NCI-H1436 treated with DMSO at 0.1 percent for 48 hours (cell line): ENCODE data around the gene OTOA.
"Not testable (repeated sequence)": the region's sequence is repeated elsewhere in the genome, so short reads cannot be mapped to it uniquely, and the experiment has no call there.

Experiments
- DNase-seq: peaks from one replicate; lab custom pipeline; 2025; lab: John Stamatoyannopoulos, UW

OTOA gene

DNA sequence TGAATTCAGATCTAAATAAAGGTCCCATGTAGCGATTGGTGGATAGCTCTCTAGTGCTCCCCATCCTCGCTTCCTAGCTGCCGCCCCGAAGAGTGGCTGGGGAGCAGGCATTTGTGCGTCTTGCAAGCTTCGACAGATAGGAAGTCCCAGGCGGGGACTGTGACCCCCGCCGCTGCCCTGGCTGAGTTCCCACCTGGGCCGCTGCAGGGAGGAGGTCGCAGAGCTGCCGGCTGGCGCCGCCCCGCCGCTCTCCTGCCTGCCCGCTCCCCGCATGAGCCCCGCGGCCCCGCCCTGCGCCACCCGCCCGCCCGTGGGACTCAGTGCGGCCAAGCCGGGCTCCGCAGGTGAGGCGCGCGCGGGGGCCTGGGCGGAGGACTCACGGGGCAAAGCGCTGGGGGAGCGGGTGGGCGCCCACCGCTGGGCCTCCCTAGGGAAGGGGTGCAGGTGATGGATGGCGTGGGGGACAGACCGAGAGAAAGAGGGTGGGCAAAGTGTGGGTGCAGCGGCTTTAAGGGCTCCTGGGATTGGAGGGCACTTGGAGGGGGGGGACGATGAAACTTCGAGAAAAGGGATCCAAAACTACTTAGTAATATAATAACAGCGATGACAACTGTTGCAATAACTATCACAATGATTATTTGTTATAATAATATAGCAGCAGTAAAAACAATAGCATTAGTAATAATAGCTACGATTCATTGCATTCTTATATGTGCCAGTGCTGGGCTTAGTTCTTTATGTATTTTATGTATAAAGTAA is at the start of gene OTOA:
OTOA (plus strand) TSS at position 80 of the 759 bp plus-strand sequence. CDS start 14,547 bp downstream, outside the sequence.
- DNase-seq = no peak

DNA sequence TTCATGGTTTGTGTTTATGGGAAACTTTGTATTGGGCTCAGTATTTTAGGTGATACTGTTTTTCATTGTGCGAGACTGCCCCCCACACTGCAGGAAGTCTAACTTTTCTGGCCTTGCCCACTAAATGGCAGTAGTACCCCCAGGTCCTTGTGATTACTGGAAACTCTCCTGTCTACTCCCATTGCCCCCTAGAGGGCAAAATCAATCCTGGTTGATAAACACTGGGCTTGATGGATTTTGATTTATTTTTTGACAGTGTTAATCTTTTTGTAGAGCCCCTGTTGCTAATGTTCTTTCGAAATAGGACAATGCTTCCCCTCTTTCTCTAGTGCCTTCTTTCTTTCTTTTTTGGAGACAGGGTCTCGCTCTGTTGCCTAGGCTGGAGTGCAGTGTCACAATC is 48.9 kb upstream of the OTOA start:
- no peak for DNase-seq

DNA sequence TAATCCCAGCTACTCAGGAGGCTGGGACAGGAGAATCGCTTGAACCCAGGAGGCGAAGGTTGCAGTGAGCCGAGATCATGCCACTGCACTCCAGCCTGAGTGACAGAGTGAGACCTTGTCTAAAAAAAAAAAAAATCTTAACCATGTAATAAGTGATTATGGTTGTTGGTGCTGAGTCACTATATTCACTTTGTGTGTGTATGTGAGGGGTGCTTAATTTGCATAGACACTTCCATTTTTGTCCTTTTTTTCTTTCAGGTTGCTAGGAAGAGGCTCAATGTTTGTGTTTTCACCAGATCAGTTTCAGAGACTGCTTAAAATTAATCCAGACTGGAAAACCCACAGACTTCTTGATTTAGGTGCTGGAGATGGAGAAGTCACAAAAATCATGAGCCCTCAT is 46.2 kb upstream of the OTOA start:
- DNase-seq = no peak

DNA sequence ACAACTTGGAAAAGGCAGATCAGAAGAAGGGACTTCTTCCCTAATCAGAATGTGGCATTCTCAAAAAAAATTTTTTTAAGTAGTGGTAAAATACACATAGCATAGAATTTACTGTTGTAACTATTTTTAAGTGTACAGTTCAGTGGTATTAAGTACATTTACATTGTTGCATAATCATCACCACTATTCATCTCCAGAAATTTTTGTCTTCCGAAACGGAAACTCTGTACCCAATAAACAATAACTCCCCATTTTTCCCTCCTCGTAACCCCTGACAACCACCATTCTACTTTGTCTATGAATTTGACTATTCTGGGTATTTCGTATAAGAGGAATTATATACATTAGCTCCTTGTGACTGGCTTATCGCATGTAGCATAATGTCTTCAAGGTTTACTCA is 45.5 kb upstream of the OTOA start:
- DNase-seq = no peak

DNA sequence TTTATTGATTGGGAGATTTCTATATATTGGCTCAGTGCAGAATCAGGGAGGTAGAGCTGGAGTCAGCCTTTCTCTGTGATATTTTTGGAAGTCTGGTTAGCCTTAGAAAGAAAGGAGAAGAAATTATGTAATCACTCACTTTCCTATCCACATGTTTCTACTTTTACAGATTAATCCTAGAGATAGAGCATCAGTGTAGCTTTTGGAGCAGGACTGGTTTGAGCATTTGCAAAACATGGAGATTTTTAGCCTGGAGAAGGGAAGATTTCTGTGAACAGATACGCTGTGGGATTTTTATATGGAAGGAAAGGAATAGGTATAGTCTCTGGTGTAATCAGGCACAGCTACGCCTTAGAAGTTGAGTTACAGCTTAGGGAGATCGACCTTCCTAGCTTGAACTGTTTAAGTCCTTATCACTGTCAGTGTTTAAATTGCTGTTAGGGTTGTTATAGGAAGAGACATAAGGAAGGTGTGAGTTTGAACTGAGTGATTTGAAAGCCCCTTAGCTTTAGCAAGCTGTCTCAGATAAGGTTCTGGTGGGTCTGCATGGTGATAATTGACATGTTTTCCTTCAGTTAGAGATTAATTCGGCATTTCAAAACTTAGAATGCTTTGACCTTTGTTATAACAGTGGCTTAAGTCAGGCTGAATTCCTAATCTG is 43.9 kb upstream of the OTOA start:
- no peak for DNase-seq

DNA sequence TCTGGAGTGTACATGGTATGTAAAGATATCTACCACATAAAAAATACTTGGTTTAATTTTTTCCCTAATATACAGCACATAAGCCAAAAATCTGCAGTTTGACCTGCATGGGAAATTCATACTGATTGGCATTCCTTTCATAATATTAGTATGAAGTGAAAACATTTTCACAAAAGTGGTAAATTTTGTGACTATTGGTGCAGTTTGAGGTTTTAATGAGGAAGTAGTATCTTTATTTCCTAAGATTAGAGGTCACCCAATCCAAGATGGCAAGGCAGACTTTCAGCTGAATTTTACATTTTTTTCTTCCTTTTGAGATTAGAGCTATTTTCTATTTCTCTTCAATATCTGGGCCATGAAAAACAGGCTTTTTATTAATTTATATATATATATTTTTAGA is 43.2 kb upstream of the OTOA start:
- DNase-seq = no peak

DNA sequence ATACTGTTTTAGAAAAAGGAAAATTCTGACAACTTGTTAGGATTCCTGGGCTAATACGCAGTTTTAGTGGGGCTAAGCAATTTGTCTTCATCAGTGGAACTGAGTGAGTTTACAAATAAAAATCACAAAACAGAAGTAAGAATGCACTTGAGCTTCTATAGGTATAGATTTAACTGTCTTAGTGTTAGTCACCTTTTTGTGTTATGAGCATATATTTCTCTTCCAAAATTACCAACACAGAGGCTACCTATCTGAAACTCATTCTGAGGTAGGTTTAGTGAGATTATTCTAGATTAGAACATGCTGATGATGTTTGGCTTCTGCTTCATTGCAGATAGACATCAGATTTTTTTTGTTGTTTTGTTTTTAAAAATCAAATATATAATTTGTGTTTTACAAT is 41.2 kb upstream of the OTOA start:
- DNase-seq = no peak

DNA sequence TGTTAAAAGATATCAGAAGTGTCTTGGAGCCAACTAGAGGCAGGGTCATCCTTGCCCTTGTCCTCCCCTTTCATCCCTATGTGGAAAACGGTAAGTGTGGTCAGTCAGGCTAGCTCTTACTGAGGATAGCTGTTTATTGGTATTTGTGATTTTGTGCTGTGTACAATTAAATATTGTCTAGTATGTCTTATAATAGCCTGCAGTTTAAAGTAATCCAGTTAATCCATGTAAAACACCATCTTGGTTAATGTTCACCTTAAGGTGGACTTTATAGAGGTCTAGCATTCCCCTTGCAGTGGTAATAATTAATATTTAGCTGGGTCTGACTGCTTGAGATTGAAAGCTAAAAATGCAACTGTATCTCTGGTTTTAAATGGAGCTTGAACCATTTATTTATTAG is 38.7 kb upstream of the OTOA start:
- DNase-seq = no peak

DNA sequence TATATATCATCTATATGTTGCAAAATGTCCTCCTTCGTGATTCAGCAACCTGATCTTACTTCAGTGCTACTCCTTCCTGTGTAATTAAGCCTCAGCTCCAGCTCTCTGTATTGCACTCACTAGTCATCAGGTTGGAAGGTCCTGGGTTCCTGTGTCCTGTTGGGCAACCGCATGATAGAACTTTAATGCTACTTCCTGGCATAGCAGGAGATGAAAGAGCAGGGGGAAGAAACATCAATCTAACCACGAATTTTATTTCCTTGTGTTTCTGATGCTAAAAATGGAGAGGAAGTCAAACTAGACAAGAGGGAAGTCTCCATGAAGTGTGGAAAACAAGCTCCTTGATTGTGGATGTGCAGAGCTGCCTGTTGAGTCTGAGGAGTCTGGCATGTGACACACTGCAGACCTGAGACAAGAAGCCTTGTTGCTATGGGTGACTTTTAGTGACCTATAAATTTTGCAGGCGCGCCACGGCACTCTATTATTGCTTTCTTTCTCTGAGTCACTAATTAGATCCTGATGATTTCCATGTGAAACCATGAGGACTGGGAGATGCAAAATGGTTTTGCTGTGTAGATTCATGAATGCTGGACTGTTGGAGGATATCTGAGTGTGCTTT is 37.0 kb upstream of the OTOA start:
- no peak for DNase-seq

DNA sequence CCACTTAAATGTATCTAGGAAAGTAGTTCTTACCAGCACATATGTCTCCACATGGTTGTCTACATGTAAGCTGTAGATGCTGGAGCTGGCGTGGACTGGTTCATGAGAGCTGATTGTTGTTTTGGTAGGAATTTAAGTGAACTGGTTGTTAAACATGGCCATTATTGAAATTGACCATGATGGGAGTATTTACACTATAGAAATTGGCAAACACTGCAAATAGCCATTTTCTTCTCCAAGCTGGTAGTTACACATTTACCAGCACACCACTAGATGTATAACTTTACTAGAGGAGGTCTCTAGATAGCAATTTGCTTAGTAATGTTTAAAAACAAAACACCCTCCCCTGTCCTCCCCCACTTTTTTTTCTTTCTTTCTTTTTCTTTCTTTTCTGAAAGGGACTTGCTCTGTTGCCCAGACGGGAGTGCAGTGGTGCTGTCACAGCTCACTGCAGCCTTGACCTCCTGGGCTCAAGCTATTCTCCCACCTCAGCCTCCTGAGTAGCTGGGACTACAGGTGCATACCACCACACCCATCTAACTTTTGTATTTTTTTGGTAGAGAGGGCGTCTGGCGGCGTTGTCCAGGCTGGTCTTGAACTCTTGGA is 35.5 kb upstream of the OTOA start:
- no peak for DNase-seq

DNA sequence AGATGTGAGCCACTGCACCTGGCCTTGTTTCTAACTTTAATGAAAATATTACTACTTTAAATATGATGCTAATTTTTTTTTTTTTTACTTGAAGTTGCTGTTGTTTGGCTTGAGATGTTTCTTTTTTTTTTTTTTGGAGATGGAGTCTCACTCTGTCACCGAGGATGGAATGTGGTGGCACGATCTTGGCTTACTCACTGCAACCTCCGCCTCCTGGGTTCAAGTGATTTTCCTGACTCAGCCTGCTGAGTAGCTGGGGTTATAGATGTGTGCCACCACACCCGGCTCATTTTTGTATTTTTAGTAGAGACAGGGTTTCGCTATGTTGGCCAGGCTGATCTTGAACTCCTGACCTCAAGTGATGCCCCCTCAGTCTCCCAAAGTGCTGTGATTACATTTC is 35.0 kb upstream of the OTOA start:
- no peak for DNase-seq

DNA sequence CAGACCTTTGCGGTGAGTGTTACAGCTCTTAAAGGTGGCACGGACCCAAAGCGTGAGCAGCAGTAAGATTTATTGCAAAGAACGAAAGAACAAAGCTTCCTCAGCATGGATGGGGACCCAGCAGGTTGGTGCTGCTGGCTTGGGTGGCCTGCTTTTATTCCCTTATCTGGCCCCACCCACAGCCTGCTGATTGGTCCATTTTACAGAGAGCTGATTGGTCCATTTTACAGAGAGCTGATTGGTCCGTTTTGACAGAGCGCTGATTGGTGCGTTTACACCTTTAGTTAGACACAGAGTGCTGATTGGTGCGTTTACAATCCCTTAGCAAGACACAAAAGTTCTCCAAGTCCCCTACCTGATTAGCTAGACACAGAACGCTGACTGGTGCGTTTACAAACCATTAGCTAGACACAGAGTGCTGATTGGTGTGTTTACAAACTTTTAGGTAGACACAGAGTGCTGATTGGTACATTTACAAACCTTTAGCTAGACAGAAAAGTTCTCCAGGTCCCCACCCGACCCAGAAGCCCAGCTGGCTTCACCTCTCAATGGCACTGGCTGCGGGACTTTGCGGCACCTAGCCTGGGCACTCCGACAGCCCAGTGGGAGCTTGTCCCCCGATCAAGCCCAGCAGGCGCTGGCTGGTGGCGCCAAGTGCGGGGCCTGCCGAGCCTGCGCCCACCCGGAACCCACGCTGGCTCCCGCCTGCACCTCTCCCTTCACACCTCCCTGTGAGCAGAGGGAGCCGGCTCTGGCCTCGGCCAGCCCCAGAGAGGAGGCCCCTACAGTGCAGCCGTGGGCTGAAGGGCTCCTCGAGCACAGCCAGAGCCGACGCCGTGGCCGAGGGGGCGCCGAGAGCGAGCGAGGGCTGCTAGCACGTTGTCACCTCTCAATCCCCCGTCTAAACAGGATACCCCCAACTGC is 33.9 kb upstream of the OTOA start:
- DNase-seq = not testable (repeated sequence)

DNA sequence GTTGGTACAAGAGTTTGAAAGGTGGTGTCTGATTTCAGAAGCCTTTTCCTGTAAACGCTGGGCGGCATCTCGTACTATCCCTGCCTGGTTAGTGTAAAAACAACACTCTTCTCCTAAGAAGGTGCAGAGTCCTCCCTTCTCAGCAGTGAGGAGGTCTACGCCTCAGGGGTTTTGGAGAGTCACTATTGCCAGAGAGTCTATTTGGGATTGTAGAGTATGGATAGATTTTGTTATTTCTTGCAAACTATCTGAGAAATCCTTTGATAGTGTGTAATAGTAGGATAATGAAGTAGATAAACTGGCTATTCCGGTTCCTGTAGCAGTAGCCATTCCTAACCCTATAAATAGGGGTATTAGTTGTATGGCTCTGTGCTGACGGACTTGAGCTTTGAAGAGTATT is 32.9 kb upstream of the OTOA start:
- not testable (repeated sequence) for DNase-seq

DNA sequence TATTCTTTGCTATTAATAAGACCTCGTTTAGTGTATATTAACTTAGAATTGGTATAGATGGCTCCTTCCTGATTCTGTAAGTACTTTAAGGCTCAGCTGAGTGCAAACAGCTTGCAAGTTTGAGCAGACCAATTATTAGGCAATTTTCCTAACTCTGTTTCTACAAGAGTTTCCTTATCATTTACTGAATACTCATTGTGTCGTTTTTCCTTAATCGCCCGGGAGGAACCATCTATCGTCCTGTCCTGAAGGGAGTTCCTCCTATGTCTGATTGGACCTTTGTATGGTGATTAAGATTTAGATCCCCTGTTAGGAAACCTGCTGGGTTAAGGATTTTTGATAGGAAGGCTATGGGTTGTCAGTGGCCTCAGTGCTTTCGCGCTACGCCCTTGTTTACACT is 32.4 kb upstream of the OTOA start:
- not testable (repeated sequence) for DNase-seq

DNA sequence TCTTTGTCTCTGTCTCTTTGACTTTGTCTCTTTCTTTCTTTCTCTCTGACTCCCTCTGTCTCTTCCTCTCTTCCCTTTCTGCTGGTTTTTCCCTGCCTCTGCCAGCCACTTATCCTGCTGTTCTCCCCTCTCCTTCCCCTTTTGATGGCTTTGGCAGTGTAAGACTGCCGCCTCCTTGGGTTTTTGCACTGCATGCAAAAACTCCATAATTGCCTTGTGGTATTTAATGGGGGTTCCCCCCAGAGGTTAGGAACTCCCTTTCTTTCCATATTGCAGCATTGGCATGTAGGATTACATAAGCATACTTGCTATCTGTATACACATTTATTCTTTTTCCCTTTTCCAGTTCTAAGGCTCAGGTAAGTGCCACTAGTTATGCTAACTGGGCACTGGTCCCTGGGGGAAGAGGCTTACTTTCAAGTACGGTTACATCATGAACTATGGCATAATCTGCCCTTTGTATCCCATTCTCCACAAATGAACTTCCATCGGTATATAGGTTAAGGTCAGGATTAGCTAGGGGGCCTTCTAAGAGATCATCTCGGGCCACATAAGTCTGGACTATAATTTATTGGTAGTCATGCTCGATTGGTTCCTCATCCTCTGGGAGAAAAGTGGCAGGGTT is 31.7 kb upstream of the OTOA start:
- DNase-seq = not testable (repeated sequence)

DNA sequence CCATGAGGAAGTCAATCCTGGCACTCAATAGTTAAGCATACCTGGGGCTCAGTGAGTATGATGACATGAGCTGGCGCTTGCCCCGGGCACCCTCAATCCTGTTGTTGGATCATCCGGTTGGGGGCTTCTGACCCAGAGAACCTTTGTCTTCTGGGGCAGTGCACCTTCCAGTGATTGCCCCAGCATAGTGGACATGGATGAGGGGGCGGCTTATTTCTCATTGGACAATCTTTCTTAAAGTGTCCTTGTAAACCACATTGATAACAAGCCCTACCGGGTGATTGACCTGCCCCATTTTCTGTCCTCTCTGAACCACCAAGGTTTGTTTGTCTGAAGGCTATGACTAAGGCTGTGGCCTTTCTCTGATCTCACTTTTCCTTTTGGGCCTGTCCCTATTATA is 29.6 kb upstream of the OTOA start:
- DNase-seq = no peak

DNA sequence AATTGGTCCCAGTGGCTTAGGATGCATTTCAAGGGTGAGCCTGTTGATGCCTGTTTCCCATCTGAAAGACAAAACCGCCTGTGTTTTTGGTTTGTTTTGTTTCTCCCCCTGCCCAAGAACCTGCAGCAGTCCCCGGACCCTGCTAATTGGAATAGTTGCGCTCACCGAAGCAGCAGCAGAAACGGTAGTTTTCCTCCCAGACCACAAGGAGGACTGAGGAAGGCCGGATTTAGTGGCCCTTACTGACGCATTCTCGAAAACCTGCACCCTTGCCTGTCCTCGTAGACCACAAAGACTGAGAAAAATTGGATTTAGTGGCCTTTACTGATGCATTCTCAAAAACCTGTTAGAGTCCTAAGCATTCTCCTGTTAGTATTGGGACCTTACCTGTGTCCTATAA is 28.1 kb upstream of the OTOA start:
- DNase-seq = not testable (repeated sequence)

DNA sequence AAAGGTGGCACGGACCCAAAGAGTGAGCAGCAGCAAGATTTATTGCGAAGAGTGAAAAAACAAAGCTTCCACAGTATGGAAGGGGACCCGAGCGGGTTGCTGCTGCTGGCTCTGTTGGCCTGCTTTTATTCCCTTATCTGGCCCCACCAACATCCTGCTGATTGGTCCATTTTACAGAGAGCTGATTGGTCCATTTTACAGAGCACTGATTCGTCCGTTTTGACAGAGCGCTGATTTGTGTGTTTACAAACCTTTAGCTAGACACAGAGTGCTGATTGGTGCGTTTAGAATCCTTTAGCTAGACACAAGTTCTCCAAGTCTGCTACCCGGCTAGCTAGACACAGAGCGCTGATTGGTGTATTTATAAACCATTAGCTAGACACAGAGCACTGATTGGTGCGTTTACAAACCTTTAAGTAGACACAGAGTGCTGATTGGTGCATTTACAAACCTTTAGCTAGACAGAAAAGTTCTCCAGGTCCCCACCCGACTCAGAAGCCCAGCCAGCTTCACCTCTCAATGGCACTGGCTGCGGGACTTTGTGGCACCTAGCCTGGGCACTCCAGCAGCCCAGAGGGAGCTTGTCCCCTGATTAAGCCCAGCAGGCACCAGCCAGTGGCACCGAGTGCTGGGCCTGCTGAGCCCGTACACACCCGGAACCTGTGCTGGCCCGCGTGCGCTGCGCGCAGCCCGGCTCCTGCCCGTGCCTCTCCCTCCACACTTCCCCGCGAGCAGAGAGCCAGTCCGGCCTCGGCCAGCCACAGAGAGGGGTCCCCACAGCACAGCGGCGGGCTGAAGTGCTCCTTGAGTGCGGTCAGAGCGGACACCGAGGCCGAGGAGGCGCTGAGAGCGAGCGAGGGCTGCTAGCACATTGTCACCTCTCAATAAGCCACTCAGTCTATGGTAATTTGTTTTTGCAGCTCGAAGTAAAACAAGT is 26.5 kb upstream of the OTOA start:
- DNase-seq = no peak

DNA sequence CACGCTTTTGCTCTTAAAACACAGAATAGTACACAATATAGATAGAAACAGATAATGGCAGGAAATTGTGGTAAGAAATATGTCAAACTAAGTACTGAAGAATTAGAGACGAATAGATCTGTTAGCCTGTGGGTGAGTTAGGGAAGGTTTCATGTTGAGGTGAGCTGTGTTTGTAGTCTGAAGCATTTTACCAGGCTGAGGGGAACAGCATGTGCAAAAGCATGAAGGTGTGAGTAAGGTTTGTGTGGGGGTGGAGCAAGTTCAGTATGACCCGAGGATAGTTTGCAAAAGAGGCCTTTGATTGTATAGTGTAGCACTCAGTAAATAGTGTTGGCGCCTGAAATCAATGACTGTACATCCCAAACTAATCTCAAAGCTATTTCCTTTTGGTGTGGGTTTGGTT is 25.2 kb upstream of the OTOA start:
- DNase-seq = no peak

DNA sequence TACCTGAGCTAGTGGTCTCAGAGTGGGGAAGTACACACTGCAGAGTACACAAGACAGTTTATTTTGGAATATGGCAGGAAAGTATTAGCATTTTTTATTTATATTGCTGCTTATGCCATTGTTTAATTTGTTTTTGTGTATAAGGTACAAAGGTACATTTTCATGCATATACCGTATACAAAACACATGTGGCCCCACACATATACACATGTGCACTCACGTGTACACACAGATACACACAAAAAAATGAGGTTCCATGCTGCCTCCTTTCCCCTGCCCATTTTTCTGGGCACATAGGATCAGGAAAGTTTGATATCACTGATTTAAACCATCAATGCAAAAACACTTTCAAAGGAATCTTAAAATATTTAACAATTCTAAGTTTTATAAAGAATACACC is 24.3 kb upstream of the OTOA start:
- DNase-seq = no peak
